GM12892 (cell line): ENCODE measurements around the gene PNPLA2.

ENCODE experiments used
- POLR2A ChIP-seq: IDR thresholded peaks from 2 replicates; pipeline ENCODE4 v1.6.1; 2011; ENCODE audit warnings: low read depth, low read length, control low read depth
- POLR2AphosphoS5 ChIP-seq: IDR thresholded peaks from 2 replicates; pipeline ENCODE4 v1.6.1; 2011; ENCODE audit warnings: low read depth, low read length, control low read depth

DNA sequence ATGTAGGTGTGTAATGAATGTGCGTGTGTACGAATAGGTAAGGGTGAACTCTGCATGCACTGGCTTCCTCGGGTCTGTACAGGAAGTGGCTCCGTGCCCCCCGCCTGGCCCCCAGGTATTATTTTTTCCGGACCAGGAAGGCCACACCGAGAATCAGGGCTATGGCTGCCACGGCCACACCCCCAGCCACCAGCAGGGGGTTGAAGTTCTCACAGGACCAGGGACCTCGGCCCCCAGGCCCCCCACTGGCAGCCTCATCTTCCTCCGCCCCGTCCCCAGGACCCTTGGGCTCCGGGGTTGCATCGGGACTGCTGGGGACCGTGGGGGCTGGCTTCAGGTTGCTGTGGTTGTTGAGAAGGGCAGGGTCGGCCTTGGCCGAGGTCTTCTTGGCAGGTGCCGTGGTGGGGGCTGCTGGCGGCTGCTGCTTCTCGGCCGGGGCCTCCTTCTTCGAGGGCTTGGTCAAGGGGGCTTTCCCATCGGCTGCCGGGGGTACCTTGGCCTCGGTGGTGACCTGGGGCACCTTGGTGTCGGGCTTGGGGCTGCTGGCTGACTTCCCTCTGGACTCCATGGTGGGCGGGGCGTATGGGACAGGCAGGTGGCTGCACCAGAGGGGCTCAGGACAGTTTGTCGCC is 30.6 kb upstream of the PNPLA2 start:
- no peak for TF ChIP-seq POLR2A
- TF ChIP-seq POLR2AphosphoS5 = no peak
